CD4-positive, alpha-beta memory T cell (primary cell): ENCODE data around the gene BRINP2. TPM values are rescaled to one million over a fixed set of nuclear protein-coding genes. Genes with fewer than 3 reads are reported as not detected.

Experiments used
- CTCF ChIA-PET: fragments of 350-600 bp; sonication (Branson Sonifier 250); formaldehyde crosslinking; loops from one replicate; lab custom pipeline; 2021; ENCODE audit warnings: inconsistent platforms; ENCODE audit not compliant: partially characterized antibody; lab: Charles Lee
- POLR2A ChIA-PET: fragments of 350-600 bp; sonication (Branson Sonifier 250); formaldehyde crosslinking; loops from one replicate; lab custom pipeline; 2021; ENCODE audit not compliant: partially characterized antibody; lab: Charles Lee
- DNase-seq, 5 donors: peaks; one replicate each; pipeline versions ENCODE4 v3.0.0 to v3.0.0-alpha.2; 2020 to 2022; ENCODE audit warnings: mixed read lengths in 1 of 5
- H3K27ac ChIP-seq: one replicate; pipeline ENCODE4 v1.7.0; 2013; ENCODE audit warnings: low read depth, low read length
- H3K27me3 ChIP-seq: 2 replicates; pipeline ENCODE4 v1.7.0; 2013; ENCODE audit warnings: mild to moderate bottlenecking, low read length, moderate library complexity; ENCODE audit not compliant: insufficient read depth
- H3K36me3 ChIP-seq: 2 replicates; pipeline ENCODE4 v1.7.0; 2013; ENCODE audit warnings: mild to moderate bottlenecking, low read length, moderate library complexity; ENCODE audit not compliant: insufficient read depth
- H3K4me1 ChIP-seq: 2 replicates; pipeline ENCODE4 v1.7.0; 2013; ENCODE audit warnings: mild to moderate bottlenecking, low read length, moderate library complexity; ENCODE audit not compliant: insufficient read depth
- H3K4me3 ChIP-seq, 2 donors: one replicate each; pipeline ENCODE4 v1.7.0; 2013; ENCODE audit warnings: low read length in 2 of 2, mild to moderate bottlenecking in 1 of 2
- H3K9me3 ChIP-seq, 2 donors: one replicate each; pipeline ENCODE4 v1.7.0; 2013; ENCODE audit warnings: low read length in 2 of 2, control low read depth in 1 of 2; ENCODE audit not compliant: control insufficient read depth in 1 of 2
- H3K27ac Mint-ChIP-seq, 7 donors: one replicate each; pipeline ENCODE4 v1.8.0; 2020 to 2021; ENCODE audit warnings: mixed read lengths in 7 of 7, mild to moderate bottlenecking in 6 of 7, inconsistent platforms in 3 of 7, moderate library complexity in 3 of 7
- H3K27me3 Mint-ChIP-seq, 2 donors: one replicate each; pipeline ENCODE4 v1.8.0; 2020 to 2021; ENCODE audit warnings: mixed read lengths in 2 of 2
- H3K36me3 Mint-ChIP-seq, 2 donors: one replicate each; pipeline ENCODE4 v1.8.0; 2020 to 2021; ENCODE audit warnings: mixed read lengths in 2 of 2, inconsistent platforms in 1 of 2, mild to moderate bottlenecking in 1 of 2
- H3K4me1 Mint-ChIP-seq, 4 donors: one replicate each; pipeline ENCODE4 v1.8.0; 2020 to 2021; ENCODE audit warnings: mixed read lengths in 4 of 4, mild to moderate bottlenecking in 1 of 4
- H3K4me3 Mint-ChIP-seq, 8 donors: one replicate each; pipeline ENCODE4 v1.8.0; 2020 to 2021; ENCODE audit warnings: mixed read lengths in 8 of 8, mild to moderate bottlenecking in 7 of 8, moderate library complexity in 6 of 8, inconsistent platforms in 3 of 8
- H3K9me3 Mint-ChIP-seq, 8 donors: one replicate each; pipeline ENCODE4 v1.8.0; 2020 to 2021; ENCODE audit warnings: mixed read lengths in 8 of 8, mild to moderate bottlenecking in 5 of 8, inconsistent platforms in 3 of 8, moderate library complexity in 1 of 8
- intact Hi-C: fragments of 100-400 bp; cut with micrococcal nuclease; formaldehyde crosslinking; loops from one replicate; pipeline ENCODE4 v1.15.1; 2023
- polyA plus RNA-seq, 2 donors: library from polyadenylated mRNA; unstranded; fragments of 300-500 nt; fragmentation: Illumina TruSeq; gene quantifications; one replicate each; pipeline ENCODE4 v1.2.3, GENCODE V29; 2021
- total RNA-seq, 2 experiments: library from RNA; stranded (reverse); gene quantifications; one replicate each; pipeline ENCODE4 v1.2.3, GENCODE V29; 2021

The BRINP2 gene
- total and polyA plus RNA-seq, 4 experiments from 2014 or later = not detected

DNA sequence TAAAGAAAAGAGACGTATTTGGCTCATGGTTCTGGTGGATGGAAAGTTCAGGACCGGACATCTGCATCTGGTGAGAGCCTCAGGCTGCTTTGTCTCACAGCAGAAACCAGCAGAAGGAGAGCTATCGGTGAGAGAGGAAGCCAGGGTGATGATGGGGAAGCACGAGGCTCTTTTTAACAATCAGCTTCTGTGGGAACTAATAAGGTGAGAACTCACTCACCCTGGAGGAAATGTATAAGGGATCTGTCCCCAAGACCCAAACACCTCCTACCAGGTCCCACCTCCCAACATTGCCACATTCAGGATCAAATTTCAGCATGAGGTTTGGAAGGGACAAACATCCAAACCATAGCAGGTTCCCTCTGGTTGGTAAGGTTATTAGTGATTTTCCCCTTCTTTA is 39.0 kb upstream of the BRINP2 start:
- intact Hi-C loops = no loop called here

DNA sequence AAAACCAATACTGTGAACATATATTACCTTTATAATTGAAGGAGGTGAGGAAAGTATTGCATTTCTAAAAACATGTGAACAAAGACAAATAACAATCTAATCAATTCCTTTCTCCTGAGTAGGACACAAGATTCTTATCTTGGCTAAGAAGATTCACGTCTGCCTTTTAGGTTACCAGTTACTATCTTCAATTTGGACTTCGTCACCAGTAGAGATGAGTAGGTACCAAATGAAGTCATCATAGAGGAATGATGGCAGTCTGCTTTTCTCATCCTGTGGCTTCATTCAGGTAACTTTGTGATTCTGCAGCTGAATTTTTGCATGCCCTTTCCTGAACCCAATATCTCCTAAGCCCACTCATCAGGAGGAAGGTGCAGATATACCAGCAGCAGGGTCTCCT is 38.6 kb upstream of the BRINP2 start:
- no peaks in the 10 kb centered on the region for H3K27me3 Mint-ChIP-seq
- peaks cover 0 to 5% (median 0%) of the 10 kb centered on the region in 8 donors for H3K9me3 Mint-ChIP-seq
- DNase-seq = no peak
- no peaks in the 10 kb centered on the region for H3K36me3 ChIP-seq
- no peaks in the 10 kb centered on the region for H3K9me3 ChIP-seq
- H3K36me3 Mint-ChIP-seq = no peaks in the 10 kb centered on the region
- no peaks in the 10 kb centered on the region for H3K4me1 ChIP-seq
- H3K27ac ChIP-seq = no peak overlapping the region
- H3K4me3 ChIP-seq = no peak overlapping the region
- ChIA-PET CTCF (no interaction called here), POLR2A (no interaction called here)
- no peaks in the 10 kb centered on the region for H3K4me1 Mint-ChIP-seq
- H3K4me3 Mint-ChIP-seq = no peak overlapping the region
- H3K27ac Mint-ChIP-seq = no peak overlapping the region
- intact Hi-C loops = no loop called here
- no peaks in the 10 kb centered on the region for H3K27me3 ChIP-seq

More for the DNA sequence above, 39.0 kb upstream of the BRINP2 start:
- Histone ChIP-seq H3K9me3 (no peaks in the 10 kb centered on the region), H3K27me3 (no peaks in the 10 kb centered on the region), H3K4me1 (no peaks in the 10 kb centered on the region), H3K27ac (no peak overlapping the region), H3K36me3 (no peaks in the 10 kb centered on the region), H3K4me3 (no peak overlapping the region)
- no peak overlapping the region for H3K4me3 Mint-ChIP-seq
- no peaks in the 10 kb centered on the region for H3K4me1 Mint-ChIP-seq
- DNase-seq = no peak
- ChIA-PET POLR2A (no interaction called here), CTCF (no interaction called here)
- H3K36me3 Mint-ChIP-seq = no peaks in the 10 kb centered on the region
- H3K27me3 Mint-ChIP-seq = no peaks in the 10 kb centered on the region
- H3K27ac Mint-ChIP-seq = no peak overlapping the region
- peaks cover 0 to 5% (median 0%) of the 10 kb centered on the region in 8 donors for H3K9me3 Mint-ChIP-seq

DNA sequence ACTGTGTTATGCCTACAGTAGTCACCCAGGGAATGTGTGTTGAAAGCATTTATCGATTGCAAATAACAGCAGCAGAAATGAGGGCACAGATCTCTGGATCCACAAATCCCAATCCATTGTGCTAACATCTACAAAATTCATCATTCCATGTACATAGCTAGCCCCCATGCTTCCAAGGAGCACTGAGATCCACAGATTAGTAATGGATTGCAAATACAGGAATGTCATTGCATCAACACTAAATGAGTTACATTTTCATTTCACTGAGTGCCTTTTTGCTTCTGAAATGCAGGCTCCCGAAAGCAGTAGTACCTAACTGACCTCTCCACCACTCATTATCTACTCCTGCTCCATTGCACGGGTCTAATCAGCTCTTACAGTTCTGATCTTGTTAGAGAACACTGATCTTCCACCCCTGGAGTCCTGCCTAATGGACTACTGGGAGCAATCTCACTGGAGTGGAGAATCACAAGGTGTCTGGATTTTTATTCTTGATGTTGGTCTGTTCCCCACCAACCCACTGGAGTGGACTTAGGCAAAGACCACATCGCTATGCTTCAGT is 36.7 kb upstream of the BRINP2 start:
- Mint-ChIP-seq H3K36me3 (no peaks in the 10 kb centered on the region), H3K27ac (no peak overlapping the region), H3K9me3 (peaks cover 0 to 5% (median 0%) of the 10 kb centered on the region in 8 donors), H3K4me1 (no peaks in the 10 kb centered on the region), H3K27me3 (peaks cover 0 to 2% of the 10 kb centered on the region in 2 donors), H3K4me3 (no peak overlapping the region)
- Histone ChIP-seq H3K9me3 (no peaks in the 10 kb centered on the region), H3K27ac (no peak overlapping the region), H3K4me1 (no peaks in the 10 kb centered on the region), H3K36me3 (no peaks in the 10 kb centered on the region), H3K27me3 (no peaks in the 10 kb centered on the region), H3K4me3 (no peak overlapping the region)
- DNase-seq = no peak
- intact Hi-C loops = no loop called here
- POLR2A ChIA-PET = no interaction called here
- CTCF ChIA-PET = no interaction called here

DNA sequence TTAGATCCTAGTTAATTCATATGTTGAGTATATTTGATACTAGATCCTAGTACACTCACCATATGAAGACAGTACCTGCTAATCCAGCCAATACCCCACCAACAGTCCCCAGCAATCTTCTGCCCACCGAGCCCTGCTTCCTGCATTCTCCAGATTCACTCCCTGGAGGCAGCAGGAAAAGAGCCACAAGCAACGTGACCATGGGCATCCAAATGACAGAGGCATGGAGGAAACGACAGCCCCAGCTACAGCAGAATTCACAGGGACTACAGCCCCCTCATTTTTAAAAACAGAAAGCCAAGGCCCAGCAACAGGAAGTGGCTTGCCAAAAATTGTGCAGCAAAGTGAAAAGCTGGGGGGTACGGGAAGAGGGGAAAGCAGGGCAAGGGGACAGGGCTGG is 35.5 kb upstream of the BRINP2 start:
- CTCF ChIA-PET = no interaction called here
- Histone ChIP-seq H3K4me1 (no peaks in the 10 kb centered on the region), H3K27ac (no peak overlapping the region), H3K27me3 (no peaks in the 10 kb centered on the region), H3K36me3 (no peaks in the 10 kb centered on the region), H3K9me3 (no peaks in the 10 kb centered on the region), H3K4me3 (no peak overlapping the region)
- H3K27me3 Mint-ChIP-seq = peaks cover 0 to 2% of the 10 kb centered on the region in 2 donors
- no peak overlapping the region for H3K27ac Mint-ChIP-seq
- POLR2A ChIA-PET = no interaction called here
- peaks cover 0 to 5% (median 0%) of the 10 kb centered on the region in 8 donors for H3K9me3 Mint-ChIP-seq
- no peaks in the 10 kb centered on the region for H3K36me3 Mint-ChIP-seq
- intact Hi-C loops = no loop called here
- H3K4me1 Mint-ChIP-seq = no peaks in the 10 kb centered on the region
- H3K4me3 Mint-ChIP-seq = no peak overlapping the region
- DNase-seq = no peak

DNA sequence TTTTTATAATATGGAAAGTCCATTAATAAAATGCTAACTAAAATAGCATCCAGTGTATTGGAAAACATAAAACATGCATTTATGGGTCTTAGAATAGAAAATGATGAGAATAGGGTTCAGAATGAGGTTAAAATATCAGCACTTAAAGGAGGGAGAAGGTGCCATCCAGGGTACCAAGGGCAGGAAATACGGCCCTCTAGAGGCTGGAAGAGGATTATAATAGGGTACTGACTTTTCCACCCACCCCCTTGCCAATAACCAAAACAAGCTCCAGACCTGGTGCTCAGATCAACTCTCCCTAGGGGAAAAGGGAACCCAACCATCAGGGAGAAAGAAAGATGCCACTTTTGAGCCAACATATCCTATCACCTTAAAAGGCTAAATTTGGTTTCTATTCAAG is 32.9 kb upstream of the BRINP2 start:
- peaks cover 0 to 2% of the 10 kb centered on the region in 2 donors for H3K27me3 Mint-ChIP-seq
- H3K9me3 Mint-ChIP-seq = peaks cover 0 to 7% (median 0%) of the 10 kb centered on the region in 8 donors
- Histone ChIP-seq H3K27ac (no peak overlapping the region), H3K36me3 (no peaks in the 10 kb centered on the region), H3K27me3 (no peaks in the 10 kb centered on the region), H3K4me1 (no peaks in the 10 kb centered on the region), H3K4me3 (no peak overlapping the region), H3K9me3 (no peaks in the 10 kb centered on the region)
- DNase-seq = no peak
- POLR2A ChIA-PET = no interaction called here
- intact Hi-C loops = no loop called here
- no peaks in the 10 kb centered on the region for H3K36me3 Mint-ChIP-seq
- no peaks in the 10 kb centered on the region for H3K4me1 Mint-ChIP-seq
- H3K4me3 Mint-ChIP-seq = no peak overlapping the region
- H3K27ac Mint-ChIP-seq = no peak overlapping the region
- CTCF ChIA-PET = no interaction called here

DNA sequence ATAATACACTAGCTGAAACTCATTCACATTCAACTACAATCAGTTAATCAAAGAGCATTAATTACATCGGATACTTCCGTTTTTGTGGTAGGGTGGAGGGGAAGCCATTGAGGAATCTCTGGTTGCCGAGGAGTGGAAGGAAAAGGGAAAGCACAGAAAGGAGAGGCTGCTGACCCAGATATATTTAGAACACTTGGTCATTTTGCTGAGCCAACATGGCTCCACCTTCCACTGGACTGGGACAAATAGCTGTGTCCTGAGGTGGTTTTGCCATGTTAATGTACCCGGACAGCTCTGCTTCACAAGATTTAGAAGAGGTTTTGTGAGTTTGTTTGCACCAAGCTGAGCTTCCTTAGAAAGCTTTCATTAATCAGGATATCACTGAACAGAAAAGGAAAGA is 32.4 kb upstream of the BRINP2 start:
- H3K36me3 ChIP-seq = no peaks in the 10 kb centered on the region
- no peak for DNase-seq
- H3K27me3 ChIP-seq = no peaks in the 10 kb centered on the region
- H3K4me1 ChIP-seq = no peaks in the 10 kb centered on the region
- no peaks in the 10 kb centered on the region for H3K9me3 ChIP-seq
- CTCF ChIA-PET = no interaction called here
- Mint-ChIP-seq H3K27me3 (peaks cover 0 to 2% of the 10 kb centered on the region in 2 donors), H3K27ac (no peak overlapping the region), H3K4me3 (no peak overlapping the region), H3K36me3 (no peaks in the 10 kb centered on the region), H3K9me3 (peaks cover 0 to 7% (median 0%) of the 10 kb centered on the region in 8 donors), H3K4me1 (no peaks in the 10 kb centered on the region)
- intact Hi-C loops = no loop called here
- H3K27ac ChIP-seq = no peak overlapping the region
- no peak overlapping the region for H3K4me3 ChIP-seq
- POLR2A ChIA-PET = no interaction called here

DNA sequence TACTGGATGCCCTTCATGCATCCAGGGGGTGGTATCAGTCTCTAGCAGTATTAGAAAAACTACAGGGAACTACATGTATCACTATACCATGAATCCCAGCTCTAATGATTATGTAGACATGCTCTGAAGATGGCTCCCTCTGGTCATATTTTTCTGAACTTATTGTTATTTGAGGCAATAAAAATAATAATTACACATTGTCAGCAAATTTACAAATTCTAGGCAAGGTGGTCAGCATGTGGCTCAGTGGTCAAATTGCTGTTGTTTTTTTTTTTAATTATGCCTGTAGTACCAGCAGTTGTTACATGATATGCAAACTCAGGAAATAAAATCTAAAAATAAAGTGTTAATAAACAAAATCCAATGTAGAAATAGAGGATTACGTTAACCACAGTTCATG is 28.7 kb upstream of the BRINP2 start:
- no peak overlapping the region for H3K27ac Mint-ChIP-seq
- POLR2A ChIA-PET = no interaction called here

More for the DNA sequence above, 28.7 kb upstream of the BRINP2 start:
- Histone ChIP-seq H3K27ac (no peak overlapping the region), H3K27me3 (no peaks in the 10 kb centered on the region), H3K4me1 (no peaks in the 10 kb centered on the region), H3K36me3 (no peaks in the 10 kb centered on the region), H3K9me3 (no peaks in the 10 kb centered on the region), H3K4me3 (no peak overlapping the region)
- Mint-ChIP-seq H3K9me3 (peaks cover 0 to 7% (median 0%) of the 10 kb centered on the region in 8 donors), H3K27me3 (peaks cover 0 to 2% of the 10 kb centered on the region in 2 donors), H3K36me3 (no peaks in the 10 kb centered on the region), H3K4me3 (no peak overlapping the region), H3K4me1 (no peaks in the 10 kb centered on the region)
- CTCF ChIA-PET = no interaction called here
- intact Hi-C loops = no loop called here
- no peak for DNase-seq
